IMR-90 (cell line): ENCODE data around the gene AKT2. TPM values are rescaled to one million over a fixed set of nuclear protein-coding genes. Genes with fewer than 3 reads are reported as not detected.

Experiments
- ATAC-seq: fragments of 200-7000 bp; cut with Tn5 transposase; 2 replicates; pipeline ENCODE4 v1.9.1; 2020; ENCODE audit warnings: low read depth, mild to moderate bottlenecking, moderate library complexity
- BruUV-seq: library from RNA; stranded (reverse); fragments of 400-500 nt; replicated peaks from 2 replicates; lab custom pipeline; 2021; lab: Mats Ljungman, UMichigan
- CTCF ChIA-PET: fragments of 300-600 bp; formaldehyde crosslinking; extraction: SDS; loops from one replicate; lab custom pipeline; 2021; ENCODE audit warnings: antibody characterized with exemption; lab: Yijun Ruan, JAX
- POLR2A ChIA-PET: fragments of 300-600 bp; sonication (Branson Sonifier 250); formaldehyde crosslinking; loops from one replicate; lab custom pipeline; 2022; ENCODE audit warnings: antibody characterized with exemption; ENCODE audit not compliant: unreplicated experiment; lab: Charles Lee
- DNase-seq: peaks from one replicate; pipeline ENCODE4 v3.0.0; 2013
- H2AFZ ChIP-seq: replicated peaks from 2 replicates; pipeline ENCODE3; 2013; ENCODE audit warnings: low read length, mild to moderate bottlenecking; ENCODE audit not compliant: poor library complexity
- H2AK5ac ChIP-seq: 2 replicates; pipeline ENCODE4 v1.6.1; 2013; ENCODE audit warnings: low read depth, low read length, inconsistent platforms
- H2AK9ac ChIP-seq: replicated peaks from 2 replicates; pipeline ENCODE3; 2013; ENCODE audit warnings: mild to moderate bottlenecking, low read depth, low read length, moderate library complexity; ENCODE audit not compliant: poor library complexity
- H2BK120ac ChIP-seq: 2 replicates; pipeline ENCODE4 v1.6.1; 2013; ENCODE audit warnings: low read depth, low read length, inconsistent platforms
- H2BK15ac ChIP-seq: 3 replicates; pipeline ENCODE4 v1.6.1; 2013; ENCODE audit warnings: low read depth, low read length, inconsistent platforms
- H2BK20ac ChIP-seq: 2 replicates; pipeline ENCODE4 v1.6.1; 2013; ENCODE audit warnings: low read depth, mild to moderate bottlenecking, inconsistent platforms, low read length, moderate library complexity
- H2BK5ac ChIP-seq: 2 replicates; pipeline ENCODE4 v1.6.1; 2013; ENCODE audit warnings: mild to moderate bottlenecking, low read depth, low read length, inconsistent platforms; ENCODE audit not compliant: poor library complexity, severe bottlenecking
- H3K14ac ChIP-seq: replicated peaks from 2 replicates; pipeline ENCODE4 v1.6.1; 2013; ENCODE audit warnings: low read depth, low read length, inconsistent platforms
- H3K18ac ChIP-seq: 2 replicates; pipeline ENCODE4 v1.6.1; 2013; ENCODE audit warnings: low read depth, low read length, control low read depth
- H3K23ac ChIP-seq: 2 replicates; pipeline ENCODE4 v1.6.1; 2013; ENCODE audit warnings: low read depth, low read length, inconsistent platforms
- H3K27ac ChIP-seq: 2 replicates; pipeline ENCODE4 v1.5.1; 2013; ENCODE audit warnings: mild to moderate bottlenecking, control low read depth, low read length; ENCODE audit not compliant: insufficient read depth
- H3K27me3 ChIP-seq: 2 replicates; pipeline ENCODE4 v1.6.1; 2013; ENCODE audit warnings: low read length; ENCODE audit not compliant: control insufficient read depth, insufficient read depth
- H3K36me3 ChIP-seq: 2 replicates; pipeline ENCODE4 v1.6.1; 2013; ENCODE audit warnings: low read length, mixed read lengths; ENCODE audit not compliant: control insufficient read depth, insufficient read depth
- H3K4ac ChIP-seq: 2 replicates; pipeline ENCODE4 v1.6.1; 2013; ENCODE audit warnings: low read depth, low read length, inconsistent platforms
- H3K4me1 ChIP-seq: 2 replicates; pipeline ENCODE4 v1.6.1; 2013; ENCODE audit warnings: low read length, mixed read lengths; ENCODE audit not compliant: control insufficient read depth, insufficient read depth
- H3K4me2 ChIP-seq: 2 replicates; pipeline ENCODE4 v1.6.1; 2013; ENCODE audit warnings: low read depth, mild to moderate bottlenecking, control low read depth, low read length, moderate library complexity
- H3K4me3 ChIP-seq: 2 replicates; pipeline ENCODE4 v1.5.1; 2013; ENCODE audit warnings: low read depth, mild to moderate bottlenecking, control low read depth, low read length, moderate library complexity; ENCODE audit not compliant: insufficient read depth
- H3K56ac ChIP-seq: 2 replicates; pipeline ENCODE4 v1.6.1; 2013; ENCODE audit warnings: low read length, inconsistent platforms; ENCODE audit not compliant: insufficient read depth; ENCODE audit errors: extremely low read depth
- H3K79me1 ChIP-seq, 2 experiments: 2 replicates each; pipeline ENCODE4 v1.6.1; 2013; ENCODE audit warnings: low read length in 2 of 2, inconsistent platforms in 1 of 2, low read depth in 1 of 2
- H3K9ac ChIP-seq: 2 replicates; pipeline ENCODE4 v1.6.1; 2013; ENCODE audit warnings: low read depth, low read length, control low read depth
- H3K9me1 ChIP-seq: 2 replicates; pipeline ENCODE4 v1.6.1; 2013; ENCODE audit warnings: low read length, inconsistent platforms; ENCODE audit not compliant: insufficient read depth
- H3K9me3 ChIP-seq: 2 replicates; pipeline ENCODE4 v1.6.1; 2013; ENCODE audit warnings: low read length; ENCODE audit not compliant: control insufficient read depth, insufficient read depth
- H4K20me1 ChIP-seq: 2 replicates; pipeline ENCODE4 v1.6.1; 2013; ENCODE audit warnings: low read length, inconsistent platforms; ENCODE audit not compliant: insufficient read depth
- H4K5ac ChIP-seq: 2 replicates; pipeline ENCODE4 v1.6.1; 2013; ENCODE audit warnings: mild to moderate bottlenecking, low read depth, low read length, control low read depth
- H4K8ac ChIP-seq, 2 experiments: 2 replicates each; pipeline ENCODE4 v1.6.1; 2013; ENCODE audit warnings: low read depth in 2 of 2, low read length in 2 of 2, control low read depth in 1 of 2, inconsistent platforms in 1 of 2
- H4K91ac ChIP-seq: 2 replicates; pipeline ENCODE4 v1.6.1; 2013; ENCODE audit warnings: low read depth, low read length, inconsistent platforms; ENCODE audit not compliant: insufficient read depth
- BHLHE40 ChIP-seq: fragments of 150-350 bp; IDR thresholded peaks from 2 replicates; pipeline ENCODE4 v1.6.1; 2016; ENCODE audit warnings: mild to moderate bottlenecking, low read depth, low read length
- CHD1 ChIP-seq: IDR thresholded peaks from 2 replicates; pipeline ENCODE4 v1.6.1; 2012; ENCODE audit warnings: low read depth, low read length, improper control_type of control experiment
- CTCF ChIP-seq: conservative IDR thresholded peaks from 2 replicates; pipeline ENCODE4 v1.5.1; 2012; ENCODE audit warnings: mild to moderate bottlenecking, low read depth, low read length, improper control_type of control experiment
- ELK1 ChIP-seq: fragments of 150-350 bp; IDR thresholded peaks from 2 replicates; pipeline ENCODE4 v1.6.1; 2016; ENCODE audit warnings: low read depth, mild to moderate bottlenecking, low read length, moderate library complexity, borderline replicate concordance
- FOS ChIP-seq: fragments of 150-350 bp; IDR thresholded peaks from 2 replicates; pipeline ENCODE4 v1.6.1; 2016; ENCODE audit warnings: low read depth, low read length
- MAFK ChIP-seq: IDR thresholded peaks from 2 replicates; pipeline ENCODE4 v1.6.1; 2012; ENCODE audit warnings: low read depth, low read length, improper control_type of control experiment
- MAZ ChIP-seq: IDR thresholded peaks from 2 replicates; pipeline ENCODE4 v1.6.1; 2012; ENCODE audit warnings: low read depth, mild to moderate bottlenecking, low read length, improper control_type of control experiment, moderate library complexity, borderline replicate concordance
- MXI1 ChIP-seq: IDR thresholded peaks from 2 replicates; pipeline ENCODE4 v1.6.1; 2012; ENCODE audit warnings: low read depth, mild to moderate bottlenecking, low read length, moderate library complexity, borderline replicate concordance
- NFE2L2 ChIP-seq: fragments of 150-350 bp; IDR thresholded peaks from 2 replicates; pipeline ENCODE4 v1.6.1; 2016; ENCODE audit warnings: low read depth, mild to moderate bottlenecking, low read length
- RAD21 ChIP-seq: IDR thresholded peaks from 2 replicates; pipeline ENCODE4 v1.6.1; 2012; ENCODE audit warnings: low read length, improper control_type of control experiment
- RCOR1 ChIP-seq: IDR thresholded peaks from 2 replicates; pipeline ENCODE4 v1.6.1; 2012; ENCODE audit warnings: mild to moderate bottlenecking, low read length, improper control_type of control experiment; ENCODE audit not compliant: insufficient replicate concordance
- RFX5 ChIP-seq: IDR thresholded peaks from 2 replicates; pipeline ENCODE4 v1.8.0; 2012; ENCODE audit warnings: low read depth, mild to moderate bottlenecking, low read length, moderate library complexity
- SMC3 ChIP-seq: fragments of 150-350 bp; IDR thresholded peaks from 2 replicates; pipeline ENCODE4 v1.6.1; 2016; ENCODE audit warnings: low read depth, mild to moderate bottlenecking, antibody characterized with exemption, low read length, moderate library complexity
- USF2 ChIP-seq: fragments of 150-350 bp; IDR thresholded peaks from 2 replicates; pipeline ENCODE4 v1.6.1; 2017; ENCODE audit warnings: mild to moderate bottlenecking, antibody characterized with exemption, low read length, low read depth
- WGBS, 2 experiments: methylation state at CpG; one replicate each; pipeline versions ENCODE4 v1.1.5 to v1.1.7; 2013; ENCODE audit warnings: missing lambda C conversion rate in 2 of 2; ENCODE audit not compliant: insufficient read length in 1 of 2; ENCODE audit errors: extremely low coverage in 2 of 2; 5-methylcytosine and 5-hydroxymethylcytosine counted together
- dilution Hi-C: fragments of 300-500 bp; cut with HindIII; formaldehyde crosslinking; loops from one replicate; pipeline ENCODE4 v1.14.3; 2018; ENCODE audit warnings: low sequenced_read_pairs; ENCODE audit not compliant: unreplicated experiment
- in situ Hi-C: fragments of 300-500 bp; cut with MboI; formaldehyde crosslinking; loops from 3 replicates; pipeline ENCODE4 v1.14.3; 2019; ENCODE audit warnings: low sequenced_read_pairs, inconsistent platforms, mixed read lengths
- intact Hi-C: fragments of 100-400 bp; cut with micrococcal nuclease; formaldehyde crosslinking; loops from 2 replicates; pipeline ENCODE4 v1.10.0; 2022
- polyA plus RNA-seq, 3 experiments: library from polyadenylated mRNA; depleted of rRNA; stranded (reverse); fragments of >200 nt; gene quantifications; 2 replicates each; pipeline ENCODE4 v1.2.3, GENCODE V29; 2012; ENCODE audit warnings: low replicate concordance in 1 of 3
- total RNA-seq: library from RNA; depleted of rRNA; stranded (reverse); fragments of >200 nt; gene quantifications from 2 replicates; pipeline ENCODE4 v1.2.3, GENCODE V29; 2012

AKT2 gene
- total and polyA plus RNA-seq, 2 of the 4 experiments (the other 2 are of a cell fraction) = 61.5 to 104 TPM

GRCh38 chr19:40210889-40211288 lies 74.3 kb downstream of the AKT2 start:
- no peaks in the 10 kb centered on the region for H3K4me1 ChIP-seq
- H3K23ac ChIP-seq = no peak overlapping the region
- H3K4ac ChIP-seq = no peak overlapping the region
- H2AK5ac ChIP-seq = no peak overlapping the region
- in situ Hi-C loops = no loop called here
- dilution Hi-C loops = no loop called here
- 89% methylated on average over 1 of the region's 5 CpGs; no CpG with 5 or more reads in 1 of the 2 experiments for WGBS, 2 experiments
- no peak overlapping the region for H2BK20ac ChIP-seq
- intact Hi-C loops = no loop called here
- H2AFZ ChIP-seq = no peak overlapping the region
- H4K91ac ChIP-seq = no peak overlapping the region
- H3K9ac ChIP-seq = no peak overlapping the region
- no peak overlapping the region for H3K18ac ChIP-seq
- H2BK120ac ChIP-seq = no peak overlapping the region
- no peak overlapping the region for H4K8ac ChIP-seq
- no peak overlapping the region for H2AK9ac ChIP-seq
- CTCF ChIA-PET = no interaction called here
- no peak overlapping the region for H3K27ac ChIP-seq
- H3K36me3 ChIP-seq = peaks cover 27% of the 10 kb centered on the region
- no peaks in the 10 kb centered on the region for H3K9me3 ChIP-seq
- no peak overlapping the region for H4K5ac ChIP-seq
- no peak overlapping the region for H3K4me2 ChIP-seq
- no peak overlapping the region for H3K14ac ChIP-seq
- H4K20me1 ChIP-seq = no peaks in the 10 kb centered on the region
- POLR2A ChIA-PET = no interaction called here
- no peaks in the 10 kb centered on the region for H3K27me3 ChIP-seq
- no peaks in the 10 kb centered on the region for H3K79me1 ChIP-seq
- no peak for DNase-seq
- ATAC-seq = no peak
- H3K9me1 ChIP-seq = peaks cover 4% of the 10 kb centered on the region
- TF ChIP-seq SMC3 (no peak), RFX5 (no peak), RCOR1 (no peak), NFE2L2 (no peak), MAFK (no peak), RAD21 (no peak), ELK1 (no peak), BHLHE40 (no peak), MXI1 (no peak), FOS (no peak), CHD1 (no peak), CTCF (no peak), MAZ (no peak), USF2 (no peak)
- H3K56ac ChIP-seq = no peak overlapping the region
- no peak overlapping the region for H2BK15ac ChIP-seq
- no peak overlapping the region for H2BK5ac ChIP-seq
- H3K4me3 ChIP-seq = no peak overlapping the region
- no TSS peak for BruUV-seq
